IPS DF 4.7 (cell line): Measurements from ENCODE around the gene ERICH3.

Source experiments
- DNase-seq: peaks from one replicate; pipeline ENCODE4 v3.0.0-alpha.2; 2013; ENCODE audit warnings: low spot score; ENCODE audit errors: extremely low read depth

ERICH3 gene

DNA sequence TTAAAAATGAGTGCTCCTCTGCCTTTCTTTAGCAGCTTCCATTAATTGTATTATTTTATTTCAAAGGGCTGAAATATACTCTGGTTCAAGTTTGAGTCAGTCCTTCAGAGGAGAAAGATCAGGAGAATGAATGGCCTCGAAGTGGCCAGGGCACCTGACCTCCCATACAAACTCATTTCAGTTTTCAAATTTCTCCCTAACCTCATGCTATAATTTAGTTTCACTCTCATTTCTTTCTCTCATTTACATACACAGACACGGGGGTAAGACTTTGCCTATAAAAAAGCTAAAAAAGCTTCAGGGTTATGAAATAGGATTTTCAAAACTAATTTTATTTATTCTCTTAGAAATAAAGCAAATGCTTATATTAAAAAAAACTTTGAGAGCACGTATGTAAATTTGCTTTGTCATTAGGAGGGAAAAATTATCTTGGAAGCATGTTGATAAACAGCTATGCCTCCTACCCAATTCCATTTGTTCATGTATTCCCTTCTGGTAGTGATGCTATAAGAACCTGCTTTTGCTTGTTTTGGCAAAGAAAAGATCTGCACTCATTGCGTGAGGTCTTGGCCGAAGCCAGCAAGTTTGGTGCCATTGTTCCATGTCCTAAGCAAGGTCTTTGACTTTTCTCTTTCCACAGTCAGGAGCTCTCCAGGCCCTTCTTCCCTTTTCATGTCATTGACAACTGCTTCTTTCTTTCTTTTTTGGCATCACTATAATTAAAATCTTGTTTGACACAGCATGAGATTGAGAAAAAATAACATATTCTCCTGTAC lies 80.8 kb downstream of the ERICH3 start:
- DNase-seq = no peak

DNA sequence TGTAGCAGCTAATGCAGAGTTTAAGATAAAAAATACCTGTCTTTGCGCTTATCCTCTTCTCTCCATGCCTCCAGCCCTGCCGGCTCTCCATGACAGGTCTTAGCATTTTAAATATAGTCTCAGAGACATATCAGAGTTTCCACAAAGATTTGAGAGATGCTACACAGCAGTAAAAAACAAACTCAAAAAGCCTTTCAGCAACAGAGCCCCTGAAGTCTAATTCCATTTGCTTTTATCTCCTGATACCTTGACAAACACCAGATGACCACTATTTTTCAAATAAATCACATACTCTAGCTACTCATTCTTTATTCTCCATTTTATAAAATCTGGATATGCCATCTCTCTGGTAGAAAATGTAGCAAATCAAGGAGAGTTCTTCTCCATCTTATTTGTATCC lies 81.6 kb downstream of the ERICH3 start:
- no peak for DNase-seq

DNA sequence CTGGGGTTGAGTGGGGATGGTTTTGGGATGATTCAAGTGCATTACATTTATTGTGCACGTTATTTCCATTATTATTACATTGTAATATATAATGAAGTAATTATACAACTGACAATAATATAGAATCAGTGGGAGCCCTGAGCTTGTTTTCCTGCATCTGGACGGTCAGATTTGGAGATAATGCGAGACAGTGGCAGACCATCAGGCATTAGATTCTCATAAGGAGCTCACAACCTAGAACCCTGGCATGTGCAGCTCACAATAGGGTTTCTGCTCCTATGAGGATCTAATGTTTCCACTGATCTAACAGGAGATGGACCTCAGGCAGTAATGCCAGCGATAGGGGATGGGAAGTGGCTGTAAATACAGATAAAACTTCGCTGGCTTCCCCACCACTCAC lies 83.3 kb downstream of the ERICH3 start:
- no peak for DNase-seq

DNA sequence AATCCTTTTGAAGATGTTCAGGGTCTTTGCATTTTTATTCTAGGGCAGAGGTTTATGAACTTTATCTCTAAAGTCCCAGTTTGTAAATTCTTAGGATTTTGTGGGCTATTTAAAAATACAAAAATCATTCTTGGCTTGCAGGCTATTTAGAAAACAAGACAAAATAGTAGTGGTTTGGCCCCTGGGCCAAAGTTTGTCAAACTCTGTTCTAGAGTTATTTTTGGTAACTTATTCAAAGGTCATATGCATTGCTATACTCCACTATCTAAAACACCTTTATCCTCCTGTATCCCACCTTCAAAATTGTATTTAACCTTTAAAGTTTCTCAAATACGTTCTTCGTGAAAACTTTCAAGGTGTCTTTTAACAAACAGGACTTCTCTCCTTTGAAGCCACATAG lies 85.7 kb downstream of the ERICH3 start:
- no peak for DNase-seq

DNA sequence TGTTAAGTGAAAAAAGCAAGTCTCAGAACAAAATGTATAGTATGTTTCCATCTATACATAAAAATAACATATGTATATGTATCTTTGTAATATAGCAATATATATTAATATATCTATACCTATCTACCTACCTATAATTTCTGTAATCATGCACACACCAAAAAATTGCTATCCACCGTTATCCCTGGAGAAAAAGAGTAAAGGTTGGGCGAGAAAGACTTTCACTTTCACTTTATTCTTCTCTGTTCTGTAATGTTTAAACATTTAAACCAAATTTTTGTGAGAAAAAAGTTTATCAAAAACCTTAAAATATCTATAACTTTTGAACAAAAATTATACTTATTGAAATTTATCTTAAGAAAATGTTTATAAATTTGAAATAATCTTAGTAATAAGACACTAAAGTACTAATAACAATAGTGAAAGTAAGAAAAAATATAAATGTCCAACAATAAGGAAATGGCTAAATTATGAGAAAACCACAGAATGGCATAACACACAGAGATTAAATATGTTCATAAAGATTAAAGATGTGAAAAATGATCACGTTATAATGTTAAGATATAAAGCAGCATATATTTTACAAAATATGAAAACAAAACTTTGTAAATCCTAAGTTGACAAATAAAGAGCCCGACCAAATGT lies 87.2 kb downstream of the ERICH3 start:
- no peak for DNase-seq

DNA sequence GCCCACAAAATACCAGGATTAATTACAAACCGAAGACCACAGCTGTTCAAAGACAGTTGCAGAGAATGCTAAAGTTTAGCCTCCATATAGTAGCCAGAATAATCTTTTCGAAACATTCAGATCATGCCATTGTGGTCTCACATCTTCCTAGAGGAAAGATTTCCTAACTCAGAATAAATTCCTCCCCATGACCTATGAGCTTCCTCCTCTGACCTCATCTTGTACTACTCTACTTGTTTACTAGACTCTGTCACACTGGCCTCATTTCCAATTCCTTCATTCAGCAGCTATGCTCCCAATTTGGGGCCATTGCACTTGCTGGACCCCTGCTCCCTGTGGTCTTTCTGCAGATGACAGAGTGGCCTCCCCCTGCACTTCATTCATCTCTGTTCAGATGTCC lies 89.4 kb downstream of the ERICH3 start:
- DNase-seq = no peak

DNA sequence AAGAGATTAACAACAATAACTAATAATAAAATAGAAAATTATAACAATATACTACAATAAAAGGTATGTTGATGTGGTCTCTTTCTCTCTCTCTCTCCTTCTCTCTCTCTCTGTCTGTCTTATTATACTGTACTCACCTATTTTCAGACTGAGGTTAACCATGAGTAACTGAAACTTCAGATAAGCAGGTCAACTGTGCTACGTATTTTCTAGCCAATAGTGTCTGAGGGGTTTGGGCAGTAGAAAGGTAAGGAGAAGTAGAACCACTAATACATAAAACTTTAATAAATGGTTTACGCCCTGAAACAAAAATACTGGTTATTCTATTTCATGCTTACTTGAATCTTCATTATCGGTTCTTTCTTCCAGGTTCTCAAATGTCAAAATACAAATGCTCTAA lies 90.2 kb downstream of the ERICH3 start:
- DNase-seq = no peak

DNA sequence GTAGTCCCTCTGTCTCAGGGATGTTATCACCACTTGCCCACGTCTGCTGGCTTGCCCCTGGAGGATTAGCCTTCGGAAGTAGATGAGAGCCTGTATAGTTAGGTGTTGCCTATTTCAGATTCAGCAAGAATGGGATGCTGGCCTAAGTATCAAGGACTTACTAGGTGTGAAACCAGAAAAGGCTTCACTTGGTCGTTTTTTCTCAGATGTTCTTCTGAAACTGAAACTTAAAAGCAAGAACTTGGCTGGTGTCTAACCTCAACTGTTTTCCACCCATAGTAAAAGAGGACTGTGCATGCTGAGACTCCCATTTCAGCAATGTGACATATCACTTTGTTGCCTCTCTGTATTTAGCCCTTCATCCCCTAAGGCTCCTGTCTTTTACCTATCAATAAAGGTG lies 94.2 kb downstream of the ERICH3 start:
- DNase-seq = no peak

DNA sequence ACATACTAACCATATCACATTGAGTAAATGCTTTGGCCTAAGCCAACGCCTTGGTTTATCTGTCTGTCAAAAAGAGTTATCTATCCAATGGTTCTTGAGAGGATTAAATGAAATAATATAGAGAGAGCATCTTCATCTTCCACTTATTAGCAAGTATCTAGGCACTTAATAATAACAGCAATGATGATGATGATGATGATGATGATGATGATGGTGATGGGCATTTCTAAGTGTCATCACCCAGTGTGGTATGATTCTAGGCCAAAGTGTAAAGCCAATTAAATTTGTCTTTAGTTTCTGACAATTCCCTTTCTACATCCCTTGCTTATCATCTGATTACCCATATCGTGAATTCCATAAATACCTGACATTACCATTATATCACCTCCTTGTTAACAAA lies 95.5 kb downstream of the ERICH3 start:
- DNase-seq = no peak

DNA sequence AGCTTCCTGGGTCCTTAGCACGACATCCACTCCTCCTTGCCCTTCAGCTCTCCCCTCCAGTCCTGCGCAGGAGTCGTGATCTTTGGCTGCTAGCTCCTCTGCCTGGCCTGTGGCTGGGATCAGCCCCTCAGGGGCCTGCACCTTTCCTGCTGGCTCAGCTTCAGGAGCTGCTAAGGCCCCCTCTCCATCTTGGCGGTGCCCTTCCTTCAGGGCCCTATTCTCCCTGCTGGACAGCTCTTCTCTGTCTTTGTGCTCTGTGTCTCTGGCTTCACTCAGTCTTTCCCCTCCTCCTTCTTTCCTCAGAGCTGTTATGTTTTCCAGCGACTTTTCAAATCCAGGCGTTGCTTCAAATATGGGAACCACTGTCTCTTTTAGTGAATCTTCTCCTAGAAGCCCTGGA lies 101.7 kb downstream of the ERICH3 start:
- no peak for DNase-seq

DNA sequence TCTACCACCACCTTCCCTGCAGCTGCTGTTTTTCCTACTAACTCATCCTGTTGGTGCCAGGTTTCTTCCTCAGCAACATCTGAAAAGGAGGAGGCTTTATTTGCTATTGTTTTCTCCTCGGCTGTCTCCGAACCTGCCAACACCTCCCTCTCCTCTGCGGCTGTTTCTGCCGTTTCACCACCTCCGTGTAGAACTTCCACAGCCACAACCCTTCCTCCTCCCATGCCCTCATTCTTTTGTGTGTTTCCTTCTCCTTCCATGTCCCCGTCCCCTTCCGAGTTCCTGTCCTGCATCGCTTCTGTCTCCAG lies 102.1 kb downstream of the ERICH3 start:
- no peak for DNase-seq

DNA sequence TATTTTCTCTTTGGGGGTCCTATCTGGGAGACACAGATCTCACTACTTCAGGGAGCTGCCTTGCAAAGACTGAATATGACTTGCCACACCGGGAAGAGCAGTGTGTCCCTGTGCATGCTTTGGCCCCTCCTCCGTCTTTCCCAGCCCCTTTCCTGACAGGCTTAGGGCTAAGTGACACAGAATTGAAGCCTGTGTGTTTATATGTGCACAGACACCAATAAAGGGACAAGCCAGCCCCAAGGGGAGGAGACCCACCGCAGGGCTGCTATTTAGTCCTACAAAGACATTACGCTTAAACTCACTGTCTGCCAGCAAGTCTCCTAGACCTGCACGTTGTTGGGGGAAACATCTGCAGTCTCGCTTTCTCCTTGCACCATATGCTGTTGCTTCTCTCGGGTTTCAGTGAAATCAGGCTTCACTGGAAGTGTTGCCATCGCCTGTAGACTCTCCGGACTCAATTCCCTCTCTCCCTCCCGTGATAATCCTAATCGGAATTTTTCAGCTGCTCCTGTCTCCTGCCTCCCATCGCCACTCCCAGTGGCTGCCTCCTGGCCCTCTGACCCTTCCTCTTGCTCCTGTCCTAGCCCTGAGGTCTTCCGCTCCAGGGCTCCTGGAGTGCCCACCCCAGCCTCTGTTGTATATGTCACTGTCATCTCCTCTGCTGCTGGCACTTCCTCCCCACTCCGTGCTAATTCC lies 102.6 kb downstream of the ERICH3 start:
- DNase-seq = no peak

DNA sequence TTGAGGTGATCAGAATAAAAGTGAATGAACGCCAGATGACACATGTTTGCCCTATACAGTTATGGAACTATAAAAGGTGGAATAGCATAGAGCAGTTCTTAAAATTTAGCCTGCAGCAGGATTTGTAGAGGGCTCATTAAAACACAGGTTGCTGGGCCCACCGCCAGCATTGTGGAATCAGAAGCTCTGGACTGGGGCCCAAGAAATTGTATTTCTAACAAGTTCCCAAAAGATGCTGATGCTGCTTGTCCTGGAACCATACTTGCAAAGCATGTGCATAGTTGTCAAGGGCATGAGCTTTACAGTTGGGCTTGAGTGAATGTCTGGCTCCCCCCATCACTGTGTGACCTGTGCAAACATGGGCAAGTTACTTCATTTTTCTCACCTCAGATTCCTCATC lies 123.7 kb downstream of the ERICH3 start:
- no peak for DNase-seq

DNA sequence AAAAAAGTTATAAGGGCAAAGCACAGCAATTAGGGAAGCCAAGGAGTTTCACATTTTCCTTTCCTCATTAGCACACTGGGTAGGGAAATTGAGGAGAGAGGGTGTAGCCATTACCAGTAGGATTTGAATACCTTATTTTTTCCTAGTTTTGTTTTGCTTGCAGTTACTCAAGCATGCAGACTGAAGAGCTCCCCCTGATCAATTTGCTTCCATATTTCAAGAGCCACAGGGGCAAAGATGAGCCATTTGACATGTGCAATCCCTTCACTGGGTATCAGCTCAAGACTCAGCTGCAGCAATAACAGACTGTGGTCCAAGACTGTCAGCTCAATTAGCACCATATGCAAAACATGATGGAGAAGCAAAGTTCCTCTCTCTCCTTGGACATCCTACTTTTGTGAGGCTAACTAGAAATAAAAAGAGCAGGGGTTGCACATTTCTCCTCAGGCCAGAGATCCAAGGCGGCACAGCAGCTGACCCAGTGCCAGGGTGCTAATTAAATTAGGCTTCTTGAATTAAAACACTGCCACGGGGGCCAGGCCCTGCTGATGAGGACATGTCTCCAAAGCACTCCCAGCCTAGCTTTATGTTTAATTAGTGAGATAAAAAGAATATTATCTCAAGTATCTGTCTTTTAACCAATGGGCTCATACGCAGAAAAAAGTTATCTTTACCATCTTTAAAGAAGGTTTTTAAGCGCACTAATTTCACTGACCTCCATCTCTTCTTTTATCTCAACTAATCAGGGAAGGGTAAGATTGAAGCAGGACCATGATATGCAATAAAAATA lies 124.4 kb downstream of the ERICH3 start:
- DNase-seq = no peak

DNA sequence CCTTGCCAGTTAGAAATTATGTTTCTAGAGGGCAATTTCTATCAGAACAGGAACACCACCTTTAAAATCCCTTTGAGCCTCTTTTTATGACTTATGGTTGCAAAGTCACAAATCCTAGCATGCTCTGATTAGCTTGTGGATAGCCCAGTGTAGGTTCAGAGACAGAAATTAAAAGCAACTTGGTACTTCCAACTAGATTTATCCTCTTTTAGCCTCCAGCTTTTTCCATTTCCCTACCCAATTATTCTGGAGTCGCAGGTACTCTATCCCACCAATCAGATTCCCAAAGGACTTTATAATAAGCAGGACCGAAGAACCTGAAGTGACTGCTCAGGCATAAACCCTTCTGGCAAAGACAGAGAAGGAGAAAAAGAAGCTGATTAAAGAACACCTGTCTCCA lies 127.8 kb downstream of the ERICH3 start:
- no peak for DNase-seq

DNA sequence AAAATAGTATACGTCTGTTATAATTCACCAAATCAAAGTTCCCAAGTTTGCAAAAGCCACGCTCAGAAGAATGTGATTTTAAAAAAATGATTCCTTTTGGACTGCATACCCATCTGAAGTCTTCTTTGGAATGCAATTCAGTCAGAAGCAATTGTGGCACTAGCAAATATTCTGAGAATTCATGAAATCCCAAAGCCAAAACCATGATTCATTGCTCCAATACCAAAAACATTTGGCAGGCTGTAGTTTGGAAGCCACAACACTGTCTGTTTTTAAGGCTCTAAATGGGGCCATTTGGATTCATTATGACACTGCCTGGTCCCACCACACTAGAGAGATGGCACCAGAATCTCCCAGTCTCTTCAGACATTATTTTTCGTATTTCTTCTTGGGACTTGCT lies 139.4 kb downstream of the ERICH3 start:
- no peak for DNase-seq

DNA sequence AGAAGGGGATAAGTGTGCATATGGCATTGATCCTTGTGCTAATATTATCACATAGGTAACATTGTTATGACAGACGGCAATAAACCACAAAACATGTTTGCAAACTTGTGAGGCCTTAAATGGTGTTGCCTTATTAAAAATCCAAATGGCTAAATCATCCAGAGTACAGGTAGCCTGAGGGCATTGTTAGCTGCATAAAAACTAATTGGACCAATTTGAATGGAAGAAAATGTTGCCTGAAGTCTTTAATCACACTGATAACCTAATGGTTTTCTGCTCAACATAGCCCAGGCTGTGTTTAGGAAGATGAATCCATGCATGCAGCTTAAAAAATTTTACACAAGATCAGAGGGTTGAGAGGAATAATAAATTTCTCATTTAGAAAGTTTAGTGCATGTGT lies 141.8 kb downstream of the ERICH3 start:
- DNase-seq = no peak

DNA sequence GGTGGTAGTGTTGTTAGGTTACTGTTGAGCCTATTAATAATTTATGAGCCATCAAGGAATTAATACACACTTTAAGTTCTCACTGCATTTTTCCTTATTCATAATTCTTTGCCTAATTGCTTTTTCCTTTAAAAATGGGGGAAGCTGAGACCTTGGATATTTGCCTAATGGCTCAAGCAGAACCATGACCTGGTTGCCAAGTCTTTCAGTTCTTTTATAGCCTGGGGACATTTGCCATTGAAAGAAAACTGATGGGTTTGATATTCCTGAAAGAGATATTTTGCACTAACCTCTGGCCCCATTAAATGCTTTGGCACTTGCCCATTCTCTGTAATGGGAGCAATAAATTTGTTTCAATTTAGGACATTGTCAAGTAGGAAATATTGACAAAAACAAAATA lies 142.7 kb downstream of the ERICH3 start:
- DNase-seq = no peak

DNA sequence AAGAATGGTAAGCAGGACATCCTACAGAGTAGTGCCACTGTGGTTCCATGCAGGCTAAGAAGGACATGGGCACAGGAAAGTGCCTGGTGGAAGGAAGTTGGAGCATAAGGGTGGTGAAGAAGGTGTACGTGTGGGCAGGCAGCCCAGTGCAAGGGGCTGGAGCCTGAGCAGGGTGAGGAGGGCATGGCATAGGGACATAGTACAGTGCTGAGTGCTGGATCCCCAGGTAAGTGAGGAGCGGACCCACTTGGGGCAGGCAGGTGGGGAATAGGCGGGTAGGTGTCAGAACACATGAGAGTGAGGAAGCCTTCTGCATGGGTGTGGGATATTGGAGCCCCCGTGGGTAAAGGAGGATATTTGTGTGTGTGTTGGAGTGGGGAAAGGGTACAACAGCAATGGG lies 145.5 kb downstream of the ERICH3 start:
- DNase-seq = no peak

DNA sequence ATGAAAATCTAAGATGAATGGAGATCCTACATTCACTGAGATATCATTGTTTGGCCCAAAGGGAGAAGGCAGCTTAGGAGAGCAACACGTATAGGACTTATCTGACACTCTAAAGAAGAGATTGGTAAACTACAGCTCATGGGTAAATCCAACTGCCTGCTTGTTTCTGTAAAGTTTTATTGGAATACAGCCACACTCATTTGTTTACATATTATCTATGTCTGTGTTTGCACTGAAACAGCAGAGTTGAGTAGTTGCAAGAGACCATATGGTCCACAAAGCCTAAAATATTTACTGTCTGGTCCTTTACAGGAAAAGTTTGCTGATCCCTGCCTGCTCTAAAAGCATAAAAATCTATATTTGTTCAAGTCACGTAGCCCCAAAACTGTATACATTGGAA lies 146.9 kb downstream of the ERICH3 start:
- DNase-seq = no peak

DNA sequence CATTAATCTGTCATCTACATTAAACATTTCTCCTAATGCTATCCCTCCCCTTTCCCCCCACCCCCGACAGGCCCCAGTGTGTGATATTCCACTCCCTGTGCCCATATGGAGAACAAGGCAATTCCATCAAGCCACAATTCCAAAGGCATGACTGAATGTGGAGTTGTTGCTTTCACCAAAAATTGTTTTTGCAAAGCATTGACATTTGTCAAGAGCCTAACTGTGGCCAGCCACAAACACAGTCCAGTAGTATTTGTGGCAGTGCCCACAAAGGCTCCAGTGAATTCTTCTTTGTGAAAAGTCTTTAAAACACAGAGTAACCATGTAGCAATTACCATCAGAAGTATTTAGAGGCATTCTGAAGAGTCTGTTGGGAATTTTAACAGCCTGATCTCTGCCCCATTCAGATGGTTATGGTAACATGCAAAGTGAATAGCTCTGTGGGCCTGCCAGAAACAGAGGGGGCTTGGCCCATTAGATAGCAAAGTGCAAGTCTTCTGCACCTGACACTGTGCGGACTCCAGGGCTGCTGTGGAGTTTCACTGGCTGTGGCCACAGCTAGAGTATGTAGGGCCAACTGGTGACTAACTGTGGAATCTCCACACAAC lies 149.6 kb downstream of the ERICH3 start:
- DNase-seq = no peak

DNA sequence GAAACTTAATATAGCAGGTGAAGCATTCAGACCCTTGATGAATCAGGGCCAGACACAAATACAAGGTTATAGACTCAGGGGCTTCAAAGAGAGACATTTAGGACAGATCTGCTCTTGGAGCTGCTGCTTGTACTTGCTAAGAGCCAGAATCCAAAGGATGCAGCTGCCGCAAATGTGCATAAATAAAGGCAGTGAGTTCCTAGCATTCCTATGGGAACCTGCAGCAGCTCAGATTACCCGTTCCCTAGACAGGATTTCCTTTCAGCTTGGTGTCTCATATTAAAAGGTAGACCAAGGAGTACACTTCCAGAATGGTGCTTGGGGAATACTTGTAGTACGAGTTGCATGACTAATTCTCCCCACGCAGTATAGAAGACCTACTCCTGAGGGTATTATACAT lies 151.4 kb downstream of the ERICH3 start:
- peak; percentile 72 for DNase-seq
